HG03354 (cell line): ENCODE data around the gene RPAP2.
"Not testable (repeated sequence)": the region's sequence is repeated elsewhere in the genome, so short reads cannot be mapped to it uniquely, and the experiment has no call there.

Source experiments
- ATAC-seq: cut with Tn5 transposase; IDR thresholded peaks from one replicate; pipeline ENCODE4 v1.9.1; 2021; ENCODE audit warnings: mild to moderate bottlenecking; ENCODE audit not compliant: unreplicated experiment, poor library complexity, severe bottlenecking

RPAP2 gene

DNA sequence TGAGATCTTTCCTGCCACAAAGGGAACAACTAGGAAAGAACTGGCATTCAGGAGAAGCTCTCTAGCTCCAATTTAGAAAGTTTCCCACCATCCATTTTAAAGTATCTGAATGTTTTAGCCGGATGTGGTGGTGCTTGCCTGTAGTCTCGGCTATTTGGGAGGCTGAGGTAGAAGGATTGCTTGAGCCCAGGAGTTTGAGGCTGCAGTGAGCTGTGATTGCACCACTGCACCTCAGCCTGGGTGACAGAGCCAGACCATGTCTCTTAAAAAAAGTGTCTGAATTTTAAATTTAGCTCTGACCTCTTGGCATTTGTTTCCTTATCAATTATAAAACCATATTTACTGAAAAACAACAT is 67.2 kb downstream of the RPAP2 start:
- no peak for ATAC-seq

DNA sequence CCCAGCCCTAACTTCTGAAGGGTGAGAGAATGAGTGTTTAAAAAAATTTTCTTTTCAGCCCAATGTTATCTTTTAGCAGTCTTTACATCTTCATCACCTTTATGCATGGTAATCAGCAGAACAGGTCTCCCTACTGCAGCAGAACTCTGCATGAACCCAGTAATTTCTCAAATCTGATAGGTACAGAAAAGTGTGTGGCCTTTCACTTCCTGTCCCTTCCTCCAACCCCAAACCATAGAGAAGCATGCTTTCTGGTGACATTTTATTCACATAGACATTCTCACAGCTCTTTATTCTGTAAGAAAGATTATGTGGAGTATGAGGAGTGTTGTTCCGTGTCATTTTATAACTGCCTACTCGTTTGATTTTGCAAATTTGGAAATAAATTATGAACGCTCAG is 68.6 kb downstream of the RPAP2 start:
- peak; percentile 45 for ATAC-seq

DNA sequence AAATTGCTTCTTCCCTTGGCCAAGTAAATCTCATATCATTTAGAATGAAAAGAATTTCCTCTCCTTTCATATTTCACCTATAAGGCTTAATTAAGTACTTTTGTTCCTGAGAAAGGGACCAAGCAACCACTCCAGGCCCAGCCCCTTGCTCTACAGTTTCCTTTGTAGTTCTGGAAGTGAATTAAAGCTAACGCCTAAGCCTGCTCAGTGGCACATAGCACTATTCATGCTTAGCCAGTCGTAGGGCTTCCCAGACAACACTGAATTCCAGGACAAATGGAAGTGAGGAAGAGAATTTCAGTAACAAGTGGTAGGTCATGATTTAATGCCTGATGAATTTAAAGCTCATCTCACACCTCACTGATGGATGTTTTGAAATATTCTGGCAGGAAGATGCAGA is 73.3 kb downstream of the RPAP2 start:
- no peak for ATAC-seq

DNA sequence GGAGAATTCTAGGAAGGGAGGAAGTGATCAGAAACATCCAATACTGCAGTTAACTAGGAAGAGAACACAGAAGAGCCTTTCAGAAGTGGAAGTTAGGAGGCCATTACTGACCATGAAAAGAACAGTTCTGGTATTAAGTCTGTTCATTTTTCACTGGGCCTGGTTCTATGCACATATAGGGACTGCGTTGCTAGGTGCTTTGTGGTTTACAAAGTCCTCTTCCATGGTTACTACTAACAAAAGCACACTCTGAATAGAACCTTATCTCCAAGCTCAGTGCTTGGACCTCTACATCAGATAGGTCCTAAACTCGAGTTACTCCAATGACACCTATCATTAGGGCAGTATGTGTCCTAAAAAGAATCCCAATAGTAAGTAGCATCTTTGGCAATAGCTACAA is 75.4 kb downstream of the RPAP2 start:
- no peak for ATAC-seq

DNA sequence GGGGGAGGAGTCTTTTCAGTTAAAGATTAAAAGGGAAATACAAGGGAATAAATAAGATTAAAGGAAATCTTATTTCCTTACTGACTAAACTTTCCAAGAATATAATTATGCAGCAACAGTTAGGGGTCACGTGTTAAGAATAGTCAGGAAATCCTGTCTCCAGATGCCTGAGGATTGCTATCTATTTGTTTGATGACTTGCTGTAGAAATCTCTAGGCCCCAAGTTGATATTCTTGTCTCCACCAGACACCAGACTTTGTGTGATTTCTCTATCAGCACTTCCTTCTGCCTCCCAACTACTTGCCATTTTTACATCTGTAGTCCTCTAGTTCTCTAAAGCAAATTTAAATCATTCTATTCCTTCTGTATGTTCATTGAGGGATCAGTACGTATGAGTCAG is 77.5 kb downstream of the RPAP2 start:
- ATAC-seq: no peak

DNA sequence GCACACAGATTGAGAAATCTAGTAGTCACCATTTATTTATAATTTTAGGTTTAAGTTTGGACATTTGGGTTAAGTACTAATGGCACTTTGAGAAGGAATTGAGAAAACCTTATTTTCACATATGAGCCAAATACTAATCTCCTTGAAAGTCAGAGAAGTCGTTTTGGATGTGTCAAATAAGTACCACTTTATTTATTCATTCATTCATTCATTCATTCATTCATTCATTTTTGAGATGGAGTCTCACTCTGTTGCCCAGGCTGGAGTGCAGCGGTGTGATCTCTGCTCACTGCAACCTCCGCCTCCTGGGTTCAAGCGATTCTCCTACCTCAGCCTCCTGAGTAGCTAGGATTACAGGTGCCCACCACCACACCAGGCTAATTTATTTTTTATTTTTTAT is 79.1 kb downstream of the RPAP2 start:
- not testable (repeated sequence) for ATAC-seq

DNA sequence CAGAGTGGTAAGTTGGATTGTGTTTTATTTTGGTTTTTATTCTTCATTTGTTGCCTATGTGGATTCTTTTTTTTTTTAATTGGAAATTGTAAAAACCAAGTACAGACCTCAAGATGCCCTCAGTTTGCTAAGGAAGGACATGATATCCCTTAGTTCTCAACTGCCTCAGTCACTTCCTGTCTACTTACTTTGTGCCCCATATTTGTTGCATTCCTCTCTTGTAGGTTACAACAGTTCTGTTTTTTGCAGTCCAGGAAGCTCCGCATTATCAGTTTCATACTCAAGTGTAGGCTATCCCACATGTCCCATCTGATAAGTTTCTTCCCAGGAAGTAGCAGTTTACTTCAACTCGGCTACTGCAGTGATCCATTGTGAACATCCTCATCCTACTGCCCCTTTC is 82.0 kb downstream of the RPAP2 start:
- ATAC-seq: no peak

DNA sequence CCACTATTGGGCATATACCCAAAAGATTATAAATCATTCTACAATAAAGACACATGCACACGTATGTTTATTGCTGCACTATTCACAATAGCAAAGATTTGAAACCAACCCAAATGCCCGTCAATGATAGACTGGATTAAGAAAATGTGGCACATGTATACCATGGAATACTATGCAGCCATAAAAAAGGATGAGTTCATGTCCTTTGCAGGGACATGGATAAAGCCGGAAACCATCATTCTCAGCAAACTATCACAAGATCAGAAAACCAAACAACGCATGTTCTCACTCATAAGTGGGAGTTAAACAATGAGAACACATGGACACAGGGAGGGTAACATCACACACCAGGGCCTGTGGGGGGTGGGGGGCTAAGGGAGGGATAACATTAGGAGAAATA is 95.1 kb downstream of the RPAP2 start:
- not testable (repeated sequence) for ATAC-seq

DNA sequence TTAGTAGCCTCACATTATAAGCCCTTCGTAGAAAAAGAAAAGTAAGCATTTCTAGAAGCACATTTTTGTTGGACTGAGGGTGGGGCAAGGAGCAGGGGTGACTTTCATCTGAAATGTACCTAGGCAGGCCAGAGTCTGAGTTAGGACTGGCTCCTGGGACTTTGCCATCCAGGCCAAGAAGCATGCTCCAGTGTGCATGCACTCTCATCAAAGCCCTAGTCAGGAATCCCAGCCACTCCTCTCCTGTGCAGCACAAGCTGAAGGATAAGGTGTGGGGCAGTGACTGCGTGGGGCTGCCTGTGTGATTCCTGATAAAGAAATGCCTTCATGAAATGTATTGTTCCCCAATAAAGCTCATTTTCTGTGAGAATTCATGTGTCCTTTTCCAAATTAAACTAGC is 99.7 kb downstream of the RPAP2 start:
- ATAC-seq: no peak

DNA sequence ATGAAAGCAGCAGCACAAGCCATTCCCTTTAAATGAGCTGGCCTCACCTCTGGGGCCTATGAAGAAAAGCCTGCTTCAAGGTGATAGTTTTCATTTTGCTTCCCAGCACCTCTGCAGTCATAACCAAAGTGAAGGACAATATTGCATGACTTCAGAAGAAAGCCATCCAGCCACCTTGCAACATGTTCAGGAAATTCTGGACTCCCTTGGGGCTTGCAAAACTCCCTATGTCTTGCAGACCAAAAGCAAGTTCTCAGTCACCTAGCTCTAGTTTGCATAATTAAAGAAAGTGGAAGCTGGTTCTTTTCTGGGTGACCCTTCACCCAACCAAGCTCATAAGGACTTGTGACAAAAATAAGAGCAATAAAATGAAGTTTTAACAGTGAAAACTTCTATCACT is 100.2 kb downstream of the RPAP2 start:
- ATAC-seq: peak; percentile 88

DNA sequence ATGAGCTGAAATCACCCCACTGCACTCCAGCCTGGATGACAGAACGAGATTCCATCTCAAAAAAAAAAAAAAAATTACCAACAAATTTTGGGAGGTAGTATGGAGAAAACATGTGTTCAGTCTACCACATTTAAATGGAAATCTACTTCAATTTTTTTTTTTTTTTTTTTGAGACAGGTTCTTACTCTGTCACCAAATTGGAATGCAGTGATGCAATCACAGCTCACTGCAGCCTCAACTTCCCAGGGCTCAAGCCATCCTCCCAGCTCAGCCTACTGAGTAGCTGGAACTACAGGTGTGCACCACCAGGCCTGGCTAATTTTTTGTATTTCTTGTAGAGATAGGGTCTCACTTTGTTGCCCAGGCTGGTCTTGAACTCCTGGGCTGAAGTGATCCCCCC is 105.8 kb downstream of the RPAP2 start:
- ATAC-seq: no peak

DNA sequence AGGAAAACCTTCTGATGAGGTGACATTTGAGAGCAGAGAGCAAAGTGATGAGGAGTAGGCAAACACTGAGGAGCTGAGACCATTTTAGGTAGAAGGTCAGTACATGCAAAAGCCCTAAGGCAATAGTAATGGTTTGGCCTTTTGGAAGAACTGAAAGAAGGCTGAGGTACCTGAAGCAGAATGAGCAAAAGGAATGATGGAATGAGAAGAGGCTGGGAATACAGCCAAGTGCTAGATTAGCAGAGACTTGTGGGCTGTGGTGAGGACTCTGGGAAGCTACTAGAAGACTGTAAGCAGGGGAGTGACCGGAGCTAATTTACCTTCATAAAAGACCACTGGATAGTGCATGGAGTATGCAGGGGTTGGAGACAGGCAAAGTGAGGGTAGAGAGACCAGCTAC is 110.0 kb downstream of the RPAP2 start:
- no peak for ATAC-seq

DNA sequence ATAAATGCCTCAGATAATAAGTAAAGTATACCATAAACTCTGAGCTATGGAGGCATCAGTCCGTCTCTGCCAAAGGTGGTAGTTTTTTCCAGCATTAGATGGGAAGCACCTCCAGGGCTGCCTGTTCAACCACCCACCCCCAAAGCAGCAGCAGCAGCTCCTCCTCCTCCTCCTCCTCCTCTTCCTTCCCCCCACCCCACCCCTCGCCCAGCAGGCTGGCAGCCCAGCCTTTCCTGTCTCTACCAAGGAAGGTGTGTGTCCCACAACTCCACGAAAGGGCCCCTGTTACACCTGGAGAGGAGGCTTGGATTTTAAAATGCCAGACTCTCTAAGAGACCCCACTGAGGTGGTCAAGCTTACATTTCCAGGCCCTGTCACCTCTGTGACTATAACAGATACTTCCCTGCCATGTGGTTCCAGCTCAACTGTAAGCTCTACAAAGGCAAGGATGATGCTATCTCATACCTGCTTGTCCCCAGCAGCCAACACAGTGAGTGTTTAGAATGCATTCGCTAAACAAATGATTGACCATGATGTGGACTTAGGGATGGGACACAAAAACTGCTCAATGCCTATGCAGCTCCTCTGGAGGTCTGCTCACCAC is 111.2 kb downstream of the RPAP2 start:
- no peak for ATAC-seq

DNA sequence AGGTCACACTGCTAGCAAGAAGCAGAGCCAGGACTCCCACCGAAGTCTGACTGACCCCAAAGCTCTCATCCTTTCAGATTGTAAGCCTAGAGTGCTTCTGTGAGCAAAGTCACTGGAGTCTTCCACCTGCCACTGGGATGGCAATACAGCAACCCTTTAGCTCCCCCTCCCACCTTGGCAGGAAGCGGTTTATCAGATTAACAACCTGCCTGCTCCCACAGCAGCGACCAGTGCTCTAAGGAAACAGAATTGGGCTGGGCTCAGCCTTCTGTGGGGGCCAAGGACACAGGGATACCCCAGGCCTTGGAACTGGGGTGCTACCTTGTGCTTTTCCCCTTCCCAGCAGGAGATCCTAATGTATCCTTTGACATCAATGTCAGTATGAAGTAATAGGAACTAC is 111.8 kb downstream of the RPAP2 start:
- ATAC-seq: no peak

DNA sequence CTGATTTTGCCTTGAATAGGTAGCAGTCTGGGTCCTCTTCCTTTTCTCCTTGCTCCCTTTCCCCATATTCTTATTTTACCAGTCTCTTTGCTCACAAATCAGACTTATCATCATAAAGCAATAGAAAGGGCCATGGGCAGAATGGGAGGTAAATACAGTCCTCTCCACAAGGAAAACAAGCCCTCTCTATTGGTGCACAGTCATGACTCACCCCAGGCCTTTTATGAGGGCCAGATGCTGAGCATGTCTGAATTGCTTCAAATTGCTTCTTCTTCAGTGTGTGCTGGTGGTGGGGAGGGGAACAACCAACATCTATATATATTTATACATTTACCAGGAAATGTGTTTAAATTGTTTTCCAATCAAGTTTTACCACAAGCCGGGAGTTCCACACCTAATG is 112.7 kb downstream of the RPAP2 start:
- no peak for ATAC-seq

DNA sequence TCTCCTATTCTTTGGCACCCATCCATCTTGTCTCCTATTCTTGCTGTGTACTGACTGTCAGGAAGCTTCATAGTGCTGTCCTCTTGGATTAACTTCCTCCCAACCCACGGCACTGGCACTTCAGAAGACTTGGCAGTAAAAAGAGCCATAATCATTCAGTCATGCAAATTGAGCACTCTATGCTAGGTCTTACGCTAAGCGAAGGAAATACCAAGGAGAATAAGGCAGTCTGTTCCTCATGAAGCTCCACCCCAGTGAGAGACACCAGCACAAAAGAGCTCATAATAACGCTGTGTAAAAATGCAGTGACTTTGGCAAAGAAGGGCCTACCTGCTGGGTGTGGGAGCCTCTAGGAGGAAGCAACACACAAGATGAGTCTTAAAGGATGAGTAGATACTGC is 120.8 kb downstream of the RPAP2 start:
- ATAC-seq: no peak

DNA sequence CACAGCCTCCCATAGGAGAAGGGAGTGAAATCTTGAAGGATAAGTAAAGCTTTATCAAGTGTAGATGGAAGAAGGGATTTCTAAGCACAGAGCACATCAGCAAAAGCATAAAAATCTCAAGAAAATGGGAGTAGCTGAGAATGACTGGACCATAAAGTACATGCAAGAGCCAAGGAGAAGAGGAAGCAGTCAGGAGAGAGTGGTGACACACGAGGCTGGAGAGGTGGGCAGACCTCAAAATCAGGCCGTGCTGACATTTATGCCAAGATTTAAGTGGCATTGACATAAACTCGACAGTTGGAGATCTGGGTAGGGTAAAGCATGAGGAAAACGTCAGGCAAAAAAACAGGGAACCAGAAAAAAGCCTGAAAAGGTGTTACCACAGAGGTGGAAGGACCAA is 125.5 kb downstream of the RPAP2 start:
- no peak for ATAC-seq

DNA sequence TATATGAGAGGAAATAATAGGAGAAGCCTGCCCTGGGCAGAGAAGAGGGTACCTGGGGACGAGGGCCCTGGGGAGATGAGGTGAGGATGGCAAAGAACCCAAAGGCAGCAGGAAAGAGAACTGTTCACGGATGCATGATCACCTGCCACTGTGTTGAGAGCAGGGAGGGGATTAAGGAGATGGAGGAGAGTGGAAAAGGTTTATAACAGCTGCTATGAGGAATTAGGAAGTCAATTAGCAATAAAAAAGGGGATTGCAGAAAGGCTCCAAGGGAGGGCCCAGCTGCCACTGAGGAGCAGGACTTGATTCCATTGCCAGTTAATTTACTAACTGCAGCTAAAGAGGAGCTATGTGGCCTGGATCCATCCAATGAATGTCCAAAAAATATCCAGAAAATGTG is 126.8 kb downstream of the RPAP2 start:
- no peak for ATAC-seq

DNA sequence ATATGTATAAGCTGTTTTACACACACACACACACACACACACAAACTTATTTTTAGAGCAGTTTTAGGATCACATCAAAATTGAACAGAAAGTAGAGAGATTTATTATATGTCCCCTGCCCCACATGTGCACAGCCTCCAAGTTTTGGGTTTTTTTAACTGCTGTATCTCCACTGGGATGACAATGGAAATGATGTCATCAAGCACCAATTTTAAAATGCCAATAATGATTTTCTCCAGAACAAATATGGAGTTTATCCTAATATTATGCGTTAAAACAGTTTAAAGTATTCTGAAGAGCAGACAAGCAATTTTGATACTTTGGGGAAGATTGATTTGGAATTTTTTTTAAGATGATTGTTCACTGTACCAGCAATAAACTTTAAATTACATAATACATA is 131.2 kb downstream of the RPAP2 start:
- no peak for ATAC-seq

DNA sequence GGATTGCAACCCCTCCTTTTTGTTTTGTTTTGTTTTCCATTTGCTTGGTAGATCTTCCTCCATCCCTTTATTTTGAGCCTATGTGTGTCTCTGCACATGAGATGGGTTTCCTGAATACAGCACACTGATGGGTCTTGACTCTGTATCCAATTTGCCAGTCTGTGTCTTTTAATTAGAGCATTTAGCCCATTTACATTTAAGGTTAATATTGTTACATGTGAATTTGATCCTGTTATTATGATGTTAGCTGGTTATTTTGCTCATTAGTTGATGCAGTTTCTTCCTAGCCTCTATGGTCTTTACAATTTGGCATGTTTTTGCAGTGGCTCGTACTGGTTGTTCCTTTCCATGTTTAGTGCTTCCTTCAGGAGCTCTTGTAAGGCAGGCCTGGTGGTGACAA is 135.7 kb downstream of the RPAP2 start:
- ATAC-seq: not testable (repeated sequence)

DNA sequence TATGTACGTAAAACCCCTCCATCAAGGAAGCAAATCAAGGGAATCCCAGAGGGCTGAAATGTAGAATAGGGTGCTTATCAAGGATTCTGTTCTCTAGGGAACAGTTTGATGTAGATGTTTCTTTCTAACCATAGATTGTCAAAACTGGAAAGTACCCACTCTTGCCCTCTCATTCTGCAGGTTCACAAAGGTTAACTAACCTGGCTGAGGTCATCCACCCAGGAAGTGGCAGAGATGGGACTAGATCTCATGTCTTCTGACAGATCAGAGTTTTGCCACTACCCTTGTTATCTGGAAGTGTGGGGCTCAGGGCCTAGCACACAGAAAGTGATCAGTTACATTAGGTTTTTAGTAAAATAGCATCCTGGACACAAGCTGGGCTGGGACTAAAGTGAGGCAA is 140.4 kb downstream of the RPAP2 start:
- ATAC-seq: no peak

DNA sequence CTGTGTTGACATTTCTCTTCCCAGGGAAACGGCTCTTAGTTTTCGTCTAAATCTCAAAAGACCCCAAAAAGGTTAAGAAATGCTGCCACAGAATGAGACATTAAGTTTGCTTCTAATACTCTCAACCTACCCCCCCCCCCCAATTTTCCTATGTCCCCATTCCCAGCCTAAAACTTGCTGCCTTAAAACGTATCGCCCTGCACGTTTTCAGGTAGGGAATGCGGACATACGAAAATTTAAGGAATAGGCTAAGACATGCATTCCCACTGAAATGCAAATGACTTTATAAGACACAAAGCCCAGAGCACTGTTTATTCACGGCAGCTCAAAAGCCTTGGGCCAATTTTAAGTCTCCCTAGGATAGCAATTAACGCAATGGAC is 142.4 kb downstream of the RPAP2 start:
- no peak for ATAC-seq
